Nephron progenitor cell (in vitro differentiated cells): ENCODE measurements around the gene GRWD1.
A peak's percentile ranks its signal among the peaks of the same experiment; 100 is the strongest.

Source experiments
- DNase-seq: peaks from one replicate; pipeline ENCODE4 v3.0.0; 2021
- H3K27ac Mint-ChIP-seq: 2 replicates; pipeline ENCODE4 v1.8.0; 2021; ENCODE audit warnings: mild to moderate bottlenecking, moderate library complexity, mixed read lengths
- H3K27me3 Mint-ChIP-seq: 2 replicates; pipeline ENCODE4 v1.8.0; 2021; ENCODE audit warnings: mild to moderate bottlenecking, low read depth, mixed read lengths; ENCODE audit not compliant: poor library complexity
- H3K36me3 Mint-ChIP-seq: 2 replicates; pipeline ENCODE4 v1.8.0; 2021; ENCODE audit warnings: low read depth, mixed read lengths
- H3K4me1 Mint-ChIP-seq: 2 replicates; pipeline ENCODE4 v1.8.0; 2021; ENCODE audit warnings: mixed read lengths
- H3K4me3 Mint-ChIP-seq: 2 replicates; pipeline ENCODE4 v1.8.0; 2021; ENCODE audit warnings: mild to moderate bottlenecking, moderate library complexity, mixed read lengths
- H3K9me3 Mint-ChIP-seq: 2 replicates; pipeline ENCODE4 v1.8.0; 2021; ENCODE audit warnings: mild to moderate bottlenecking, moderate library complexity, mixed read lengths
- TF ChIP-seq, protein P1 (sequence below): fragments of 200-600 bp; sonication (generic); IDR thresholded peaks from 2 replicates; pipeline ENCODE4 v1.5.0; 2021; ENCODE audit warnings: antibody characterized with exemption

GRWD1 gene

DNA sequence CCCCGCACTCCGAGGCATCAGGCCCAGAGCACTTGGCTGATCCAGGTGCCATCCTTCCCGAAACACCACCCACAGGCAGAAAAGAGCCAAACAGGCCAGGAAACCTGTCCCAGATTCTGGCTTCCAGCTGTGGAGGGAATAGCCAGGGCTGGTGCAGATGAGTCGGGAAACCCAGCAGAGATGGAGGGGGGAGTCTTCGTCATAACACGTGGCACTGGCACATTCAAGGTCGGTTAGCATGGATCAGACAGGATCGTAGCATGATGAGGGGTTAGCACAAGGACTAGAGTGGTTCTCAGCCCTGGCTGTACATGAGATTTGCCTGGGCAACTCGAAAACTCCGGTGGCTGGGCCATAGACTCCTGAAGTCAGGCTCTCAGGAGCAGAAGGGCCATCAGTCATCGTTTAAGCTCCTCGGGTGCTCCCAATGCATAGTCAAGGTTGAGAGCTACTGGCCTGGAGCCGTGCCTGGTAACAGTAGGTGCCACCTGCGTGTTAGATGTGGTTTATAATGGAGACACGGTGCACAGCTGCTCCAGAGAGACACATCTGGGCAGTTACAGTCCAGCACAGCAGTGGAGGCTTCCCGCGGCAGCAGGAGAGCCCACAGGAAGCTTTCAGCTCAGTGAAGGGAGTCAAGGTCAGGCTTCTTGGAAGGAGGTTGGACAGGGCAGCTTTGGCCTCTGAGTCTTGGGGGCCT lies 29.7 kb downstream of the GRWD1 start:
- Mint-ChIP-seq H3K4me3 (no peak overlapping the region), H3K9me3 (no peaks in the 10 kb centered on the region)
- no peak for DNase-seq

DNA sequence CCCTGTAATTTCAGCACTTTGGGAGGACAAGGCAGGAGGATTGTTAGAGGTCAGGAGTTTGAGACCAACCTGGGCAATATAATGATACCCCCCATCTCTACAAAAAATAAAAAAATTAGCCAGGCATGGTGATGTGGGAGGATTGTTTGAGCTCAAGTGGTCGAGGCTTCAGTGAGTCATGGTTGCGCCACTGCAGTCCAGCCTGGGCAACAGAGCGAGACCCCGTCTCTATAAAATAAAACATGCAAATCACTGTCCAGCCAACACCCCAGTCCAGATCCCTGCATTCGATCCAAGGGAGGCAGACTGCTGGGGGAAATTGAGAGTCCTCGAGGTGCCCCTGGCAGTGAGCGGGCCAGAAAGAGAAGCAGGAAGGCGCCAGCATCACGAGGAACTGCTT lies 30.4 kb downstream of the GRWD1 start:
- TF ChIP-seq, protein P1, sequence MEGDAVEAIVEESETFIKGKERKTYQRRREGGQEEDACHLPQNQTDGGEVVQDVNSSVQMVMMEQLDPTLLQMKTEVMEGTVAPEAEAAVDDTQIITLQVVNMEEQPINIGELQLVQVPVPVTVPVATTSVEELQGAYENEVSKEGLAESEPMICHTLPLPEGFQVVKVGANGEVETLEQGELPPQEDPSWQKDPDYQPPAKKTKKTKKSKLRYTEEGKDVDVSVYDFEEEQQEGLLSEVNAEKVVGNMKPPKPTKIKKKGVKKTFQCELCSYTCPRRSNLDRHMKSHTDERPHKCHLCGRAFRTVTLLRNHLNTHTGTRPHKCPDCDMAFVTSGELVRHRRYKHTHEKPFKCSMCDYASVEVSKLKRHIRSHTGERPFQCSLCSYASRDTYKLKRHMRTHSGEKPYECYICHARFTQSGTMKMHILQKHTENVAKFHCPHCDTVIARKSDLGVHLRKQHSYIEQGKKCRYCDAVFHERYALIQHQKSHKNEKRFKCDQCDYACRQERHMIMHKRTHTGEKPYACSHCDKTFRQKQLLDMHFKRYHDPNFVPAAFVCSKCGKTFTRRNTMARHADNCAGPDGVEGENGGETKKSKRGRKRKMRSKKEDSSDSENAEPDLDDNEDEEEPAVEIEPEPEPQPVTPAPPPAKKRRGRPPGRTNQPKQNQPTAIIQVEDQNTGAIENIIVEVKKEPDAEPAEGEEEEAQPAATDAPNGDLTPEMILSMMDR: no peak
- Mint-ChIP-seq H3K27me3 (peaks cover 8% of the 10 kb centered on the region), H3K4me3 (no peak overlapping the region), H3K27ac (peak overlapping the region; percentile 64), H3K36me3 (peaks cover 64% of the 10 kb centered on the region), H3K4me1 (peaks cover 47% of the 10 kb centered on the region), H3K9me3 (no peaks in the 10 kb centered on the region)
- DNase-seq: no peak

More for the DNA sequence above, 29.7 kb downstream of the GRWD1 start:
- Mint-ChIP-seq H3K4me1 (peaks cover 47% of the 10 kb centered on the region), H3K27me3 (peaks cover 5% of the 10 kb centered on the region), H3K36me3 (peaks cover 64% of the 10 kb centered on the region), H3K27ac (peak overlapping the region; percentile 64)
- TF ChIP-seq, protein P1: no peak

DNA sequence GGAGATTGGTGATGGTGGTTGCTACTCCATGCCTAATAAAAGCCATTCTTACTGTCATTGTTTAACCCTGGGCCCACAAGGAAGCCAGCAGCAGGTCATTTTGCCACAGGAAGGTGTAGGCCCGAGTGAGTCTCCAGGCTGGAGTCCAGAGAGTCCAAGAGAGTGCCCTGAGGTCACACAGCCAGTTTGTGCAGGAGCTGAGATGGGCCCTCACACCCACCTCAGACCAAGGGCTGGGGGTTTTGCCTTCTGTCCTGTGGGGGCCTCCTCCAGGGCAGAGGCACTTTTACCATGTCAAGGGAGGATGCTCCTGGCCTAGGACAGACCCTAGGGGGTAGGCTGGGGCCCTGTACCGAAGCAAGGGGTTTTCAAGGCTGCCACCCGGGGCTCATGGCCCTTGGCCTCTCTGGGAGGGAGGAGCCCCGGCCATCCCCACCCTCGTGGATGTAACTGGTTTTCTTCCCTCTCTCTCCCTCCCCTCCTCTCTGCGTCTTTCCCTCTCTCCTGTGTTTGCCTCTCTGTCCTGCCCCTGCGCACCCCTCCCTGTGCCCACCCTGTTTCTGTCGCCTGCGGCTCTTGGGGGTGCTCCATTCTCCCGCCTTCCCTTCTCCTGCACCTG lies 31.4 kb downstream of the GRWD1 start:
- peaks cover 64% of the 10 kb centered on the region for H3K36me3 Mint-ChIP-seq
- no peaks in the 10 kb centered on the region for H3K9me3 Mint-ChIP-seq
- no peak overlapping the region for H3K27ac Mint-ChIP-seq
- no peak overlapping the region for H3K4me3 Mint-ChIP-seq
- TF ChIP-seq, protein P1: no peak
- peaks cover 6% of the 10 kb centered on the region for H3K27me3 Mint-ChIP-seq
- DNase-seq: no peak
- peaks cover 46% of the 10 kb centered on the region for H3K4me1 Mint-ChIP-seq

DNA sequence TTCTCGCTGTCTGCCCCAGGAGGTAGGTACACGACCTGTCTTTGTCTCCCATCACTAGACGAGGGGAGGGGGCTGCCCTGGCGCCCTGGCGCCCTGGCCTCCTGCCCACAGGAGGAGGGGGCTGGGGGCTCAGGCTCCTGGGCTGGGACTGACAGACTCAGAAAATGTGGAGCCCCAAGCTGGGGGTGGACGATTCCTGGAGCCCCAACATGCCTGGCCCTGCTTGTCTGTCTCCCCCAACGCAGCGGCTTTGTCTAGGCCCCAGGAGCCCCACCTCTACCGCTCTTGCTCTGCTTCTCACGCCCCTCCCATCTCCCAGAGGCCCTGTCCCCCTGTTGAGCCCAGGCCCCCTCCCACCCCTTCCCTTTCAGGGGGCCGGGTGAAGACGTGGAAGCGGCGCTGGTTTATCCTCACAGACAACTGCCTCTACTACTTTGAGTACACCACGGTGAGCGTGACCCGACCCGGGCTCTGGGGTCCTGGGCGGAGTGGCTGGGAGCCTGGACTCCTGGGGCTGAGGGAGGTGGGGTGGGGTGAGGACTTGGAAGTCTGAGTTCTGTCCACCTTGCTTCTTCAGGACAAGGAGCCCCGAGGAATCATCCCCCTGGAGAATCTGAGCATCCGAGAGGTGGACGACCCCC lies 32.0 kb downstream of the GRWD1 start:
- Mint-ChIP-seq H3K4me3 (no peak overlapping the region), H3K27ac (peak overlapping the region; percentile 29), H3K9me3 (no peaks in the 10 kb centered on the region), H3K36me3 (peaks cover 61% of the 10 kb centered on the region), H3K4me1 (peaks cover 46% of the 10 kb centered on the region), H3K27me3 (peaks cover 6% of the 10 kb centered on the region)
- DNase-seq: no peak
- TF ChIP-seq, protein P1: no peak

DNA sequence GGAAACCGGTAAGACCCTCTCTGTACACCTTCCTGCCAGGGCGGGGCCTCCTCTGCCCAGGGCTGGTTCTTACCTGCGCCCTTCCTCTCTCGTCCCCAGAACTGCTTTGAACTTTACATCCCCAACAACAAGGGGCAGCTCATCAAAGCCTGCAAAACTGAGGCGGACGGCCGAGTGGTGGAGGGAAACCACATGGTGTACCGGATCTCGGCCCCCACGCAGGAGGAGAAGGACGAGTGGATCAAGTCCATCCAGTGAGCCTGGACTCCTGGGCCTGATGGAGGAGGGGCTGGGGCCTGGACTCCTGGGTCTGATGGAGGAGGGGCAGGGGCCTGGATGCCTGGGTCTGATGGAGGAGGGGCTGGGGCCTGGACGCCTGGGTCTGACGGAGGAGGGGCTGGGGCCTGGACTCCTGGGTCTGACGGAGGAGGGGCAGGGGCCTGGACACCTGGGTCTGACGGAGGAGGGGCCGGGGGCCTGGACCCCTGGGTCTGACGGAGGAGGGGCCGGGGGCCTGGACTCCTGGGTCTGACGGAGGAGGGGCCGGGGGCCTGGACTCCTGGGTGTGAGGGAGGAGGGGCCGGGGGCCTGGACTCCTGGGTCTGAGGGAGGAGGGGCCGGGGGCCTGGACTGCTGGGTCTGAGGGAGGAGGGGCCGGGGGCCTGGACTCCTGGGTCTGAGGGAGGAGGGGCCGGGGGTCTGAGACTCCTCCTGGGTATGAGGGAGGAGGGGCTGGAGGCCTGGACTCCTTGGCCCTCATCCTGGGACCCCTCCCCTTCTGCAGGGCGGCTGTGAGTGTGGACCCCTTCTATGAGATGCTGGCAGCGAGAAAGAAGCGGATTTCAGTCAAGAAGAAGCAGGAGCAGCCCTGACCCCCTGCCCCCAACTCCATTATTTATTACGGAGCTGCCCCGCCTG lies 32.8 kb downstream of the GRWD1 start:
- no peaks in the 10 kb centered on the region for H3K9me3 Mint-ChIP-seq
- H3K27ac Mint-ChIP-seq: peak overlapping the region; percentile 97
- no peak overlapping the region for H3K4me3 Mint-ChIP-seq
- H3K27me3 Mint-ChIP-seq: peaks cover 6% of the 10 kb centered on the region
- TF ChIP-seq, protein P1: no peak
- peaks cover 47% of the 10 kb centered on the region for H3K4me1 Mint-ChIP-seq
- peaks cover 55% of the 10 kb centered on the region for H3K36me3 Mint-ChIP-seq
- DNase-seq: no peak
